Measurements from ENCODE around the gene SBF2.

Gene SBF2

DNA sequence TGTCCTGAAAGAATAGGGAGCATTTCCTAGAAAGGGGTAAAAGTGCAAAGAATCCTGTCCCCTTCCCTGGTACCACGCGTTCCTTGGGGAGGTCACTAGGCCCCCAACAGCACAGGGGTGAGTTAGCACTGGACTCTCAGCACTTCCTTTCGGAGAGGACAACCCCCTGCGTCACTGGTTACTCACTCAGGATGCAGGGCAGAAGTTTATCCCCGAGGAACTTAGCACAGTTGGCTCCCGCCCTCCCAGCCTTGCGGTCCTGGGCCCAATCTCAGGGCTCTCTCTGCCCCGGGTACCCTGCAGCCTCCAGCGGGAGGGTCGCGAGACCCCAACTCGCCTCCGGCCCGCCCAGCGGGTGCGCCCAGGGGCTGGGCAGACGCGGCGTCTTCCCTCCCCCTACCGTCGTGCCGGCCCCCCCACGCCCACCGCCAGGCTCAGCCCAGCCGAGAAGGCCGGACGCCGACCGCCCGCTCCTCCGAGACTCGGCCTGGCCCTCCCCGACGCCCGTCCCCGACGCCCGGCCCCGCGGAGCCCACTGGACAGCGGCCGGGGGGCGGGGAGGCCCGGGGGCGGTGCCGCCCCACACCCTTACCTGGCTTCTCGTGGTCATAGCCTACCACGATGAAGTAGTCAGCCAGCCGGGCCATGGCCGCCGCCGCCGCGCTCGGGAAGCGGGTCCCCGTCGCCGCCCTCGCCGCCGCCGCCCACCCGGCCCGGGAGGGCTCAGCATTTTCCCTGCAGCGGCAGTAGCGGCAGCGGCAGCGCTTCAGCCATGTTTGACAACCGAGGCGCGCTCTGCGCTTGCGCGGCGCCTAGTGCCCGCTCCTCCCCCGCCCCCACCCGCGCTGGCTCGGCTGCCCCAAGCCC is at the start of gene SBF2:
SBF2 (minus strand) TSS at position 797 of the 867 bp plus-strand sequence; CDS start at position 647, 150 bp downstream.
- peak; percentile 92 for DNase-seq (ENCODE audit: low spot score)

DNA sequence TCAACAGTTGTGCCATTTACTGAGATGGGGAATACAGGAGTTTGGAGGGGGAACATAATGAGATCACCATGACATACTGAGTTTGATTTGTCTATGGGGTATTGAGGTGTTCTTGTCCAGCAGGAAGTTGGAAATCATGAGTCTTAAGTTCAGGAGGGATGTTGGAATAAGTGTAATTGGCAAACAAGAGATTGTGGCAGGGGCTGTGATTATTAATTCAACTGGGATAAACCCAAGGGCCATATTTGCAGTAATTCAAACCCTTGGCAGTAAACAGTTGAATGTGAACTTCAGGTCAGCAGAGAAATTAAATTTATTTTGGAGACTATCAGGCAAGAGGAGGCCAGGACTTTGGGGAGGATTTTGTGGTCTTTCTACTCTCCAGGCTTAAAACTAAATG is 44.3 kb upstream of the SBF2 start:
- DNase-seq (ENCODE audit: low spot score): no peak

- DNase-seq (ENCODE audit: low spot score): no peak
Observed at GRCh38 chr11:10333490-10333889, 39.5 kb upstream of the SBF2 start.

GRCh38 chr11:10331548-10332289 is 37.7 kb upstream of the SBF2 start:
- no peak for DNase-seq (ENCODE audit: low spot score)

- no peak for DNase-seq (ENCODE audit: low spot score)
Observed at GRCh38 chr11:10329935-10330334, 35.9 kb upstream of the SBF2 start.

DNA sequence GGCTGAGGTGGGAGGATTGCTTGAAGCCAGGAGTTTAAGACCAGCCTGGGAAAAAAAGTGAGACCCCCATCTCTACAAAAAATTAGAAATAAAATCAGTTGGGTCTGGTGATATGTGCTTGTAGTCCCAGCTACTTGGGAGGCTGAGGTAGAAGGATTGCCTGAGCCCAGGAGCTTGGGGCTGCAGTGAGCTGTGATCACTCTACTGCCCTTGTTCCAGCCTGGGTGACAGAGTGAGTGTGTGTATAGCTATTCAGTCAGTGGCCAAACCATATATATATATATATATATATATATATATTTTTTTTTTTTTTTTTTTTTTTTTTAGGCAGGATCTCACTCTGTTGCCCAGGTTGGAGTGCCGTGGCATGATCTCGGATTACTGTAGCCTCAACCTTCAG is 35.3 kb upstream of the SBF2 start:
- no peak for DNase-seq (ENCODE audit: low spot score)

- peak; percentile 70 for DNase-seq (ENCODE audit: low spot score)
Observed at GRCh38 chr11:10328314-10329098, 34.5 kb upstream of the SBF2 start.

DNA sequence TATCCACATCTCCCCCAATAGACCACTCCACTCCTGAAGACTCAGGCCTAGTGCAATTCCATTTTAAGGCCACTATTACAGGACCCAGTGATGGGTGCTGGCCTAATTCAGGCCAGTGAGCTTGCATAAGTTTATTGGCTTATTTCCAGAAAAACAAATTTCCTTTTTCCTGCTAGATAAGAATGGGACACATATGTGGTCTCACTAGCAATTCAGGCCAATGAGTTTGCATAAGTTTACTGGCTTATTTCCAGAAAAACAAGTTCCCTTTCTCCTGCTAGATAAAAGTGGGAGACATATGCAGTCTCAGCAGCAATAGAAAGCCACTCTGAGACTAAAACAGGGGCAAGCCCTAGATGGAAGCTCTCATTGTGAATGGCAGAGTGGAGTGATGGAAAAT is 33.2 kb upstream of the SBF2 start:
- DNase-seq (ENCODE audit: low spot score): no peak

GRCh38 chr11:10326012-10326964 is 32.3 kb upstream of the SBF2 start:
- DNase-seq (ENCODE audit: low spot score): no peak

- DNase-seq (ENCODE audit: low spot score): peak; percentile 76
Observed at GRCh38 chr11:10325277-10326011, 31.4 kb upstream of the SBF2 start.

GRCh38 chr11:10324474-10324873 is 30.5 kb upstream of the SBF2 start:
- DNase-seq (ENCODE audit: low spot score): no peak

- DNase-seq (ENCODE audit: low spot score): no peak
Observed at GRCh38 chr11:10323793-10324170, 29.8 kb upstream of the SBF2 start.

DNA sequence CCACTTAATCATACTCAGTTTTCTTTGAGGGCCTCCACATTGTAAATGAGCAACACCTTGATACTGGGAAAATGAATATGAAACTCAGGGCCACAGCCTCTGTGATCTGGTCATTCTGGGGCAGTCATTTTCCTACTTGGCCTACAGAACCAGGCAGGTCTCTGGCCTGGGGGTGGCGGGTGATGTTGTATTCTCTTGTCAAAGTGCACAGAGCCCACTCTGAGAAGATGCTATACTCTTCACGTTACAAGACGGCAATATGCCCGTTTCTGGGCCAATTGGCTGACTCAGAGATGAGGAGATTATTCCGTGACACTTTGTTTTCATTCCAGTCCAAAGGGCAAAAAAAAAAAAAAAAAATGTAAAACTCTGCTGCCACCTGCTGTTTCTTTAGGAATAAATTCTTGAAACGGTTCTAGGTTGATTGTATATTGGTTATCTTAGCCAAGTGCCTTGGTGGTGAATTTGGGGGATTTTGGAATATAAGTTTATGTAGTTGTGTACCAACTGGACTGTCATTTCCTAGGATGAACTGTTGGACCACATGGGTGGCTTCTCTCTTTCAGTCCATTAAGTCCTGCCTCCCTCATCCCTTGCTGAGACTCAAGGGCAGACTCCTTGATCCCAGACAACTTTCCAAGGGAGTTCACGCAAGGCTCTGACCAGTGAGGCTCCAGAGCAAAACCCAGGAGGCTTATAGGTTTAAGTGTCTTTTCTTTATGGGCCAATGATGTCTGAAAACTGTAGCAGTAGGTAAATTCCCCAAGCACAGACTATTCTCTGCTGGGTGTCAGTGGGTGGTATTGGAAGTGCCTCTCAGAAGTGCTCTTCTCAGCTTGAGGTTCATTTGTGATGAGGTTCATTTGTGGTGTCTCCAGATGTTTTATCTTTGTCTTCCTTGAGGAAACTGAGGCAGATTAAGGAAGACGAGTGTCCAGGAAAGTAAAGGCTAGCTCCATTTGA is 29.1 kb upstream of the SBF2 start:
- peak; percentile 75 for DNase-seq (ENCODE audit: low spot score)

- no peak for DNase-seq (ENCODE audit: low spot score)
Observed at GRCh38 chr11:10322401-10322800, 28.4 kb upstream of the SBF2 start.

GRCh38 chr11:10320736-10321465 is 26.9 kb upstream of the SBF2 start:
- no peak for DNase-seq (ENCODE audit: low spot score)

GRCh38 chr11:10319702-10320558 is 25.9 kb upstream of the SBF2 start:
- DNase-seq (ENCODE audit: low spot score): no peak

DNA sequence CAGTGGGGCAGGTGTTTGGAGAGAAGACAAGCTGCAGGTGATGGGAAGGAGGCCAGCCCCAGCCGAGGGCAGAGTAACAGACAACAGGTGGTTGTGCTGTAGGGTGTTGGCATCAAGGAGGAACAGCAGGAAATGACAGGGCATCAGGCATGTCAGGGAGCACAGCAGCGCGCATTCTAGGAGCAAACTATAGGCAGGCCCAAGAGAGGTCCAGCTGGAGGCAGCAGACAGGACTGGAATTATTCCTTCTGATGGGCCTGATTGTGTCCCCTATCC is 24.4 kb upstream of the SBF2 start:
- DNase-seq (ENCODE audit: low spot score): no peak
